GM23338 (cell line): ENCODE measurements around the gene ATP4A.

ENCODE experiments used
- CTCF ChIP-seq, 2 experiments: fragments of 200-600 bp in 1 of 2; sonication (generic) in 1 of 2; conservative IDR thresholded peaks; 2 replicates each; pipeline versions ENCODE4 v1.5.1 to v1.6.1; 2016 to 2017; ENCODE audit warnings: antibody characterized with exemption in 2 of 2, low read depth in 2 of 2, mild to moderate bottlenecking in 2 of 2, moderate library complexity in 1 of 2
- ETS1 ChIP-seq: IDR thresholded peaks from 2 replicates; pipeline ENCODE4 v1.6.1; 2016; ENCODE audit warnings: antibody characterized with exemption
- EZH2 ChIP-seq: fragments of 200-600 bp; sonication (generic); IDR thresholded peaks from one replicate; pipeline ENCODE4 v1.8.0; 2017; ENCODE audit warnings: antibody characterized with exemption, mild to moderate bottlenecking, low read depth; ENCODE audit not compliant: unreplicated experiment
- EZH2phosphoT487 ChIP-seq: fragments of 200-600 bp; sonication (generic); IDR thresholded peaks from one replicate; pipeline ENCODE4 v1.8.1; 2018; ENCODE audit warnings: antibody characterized with exemption; ENCODE audit not compliant: unreplicated experiment
- POLR2AphosphoS5 ChIP-seq: IDR thresholded peaks from 2 replicates; pipeline ENCODE4 v1.6.1; 2016; ENCODE audit warnings: antibody characterized with exemption, low read depth
- REST ChIP-seq: IDR thresholded peaks from one replicate; pipeline ENCODE4 v1.6.1; 2018; ENCODE audit warnings: antibody characterized with exemption; ENCODE audit not compliant: unreplicated experiment
- STAT1 ChIP-seq: IDR thresholded peaks from one replicate; pipeline ENCODE4 v1.6.1; 2016; ENCODE audit warnings: antibody characterized with exemption; ENCODE audit not compliant: unreplicated experiment

- TF ChIP-seq EZH2phosphoT487 = no peak
- TF ChIP-seq STAT1 = no peak
- no peak for TF ChIP-seq CTCF (conservative IDR thresholded peaks at IDR 0.05; ENCODE audit: low read depth in 2 of 2)
- no peak for TF ChIP-seq EZH2
- no peak for TF ChIP-seq ETS1
- TF ChIP-seq REST = no peak
- no peak for TF ChIP-seq POLR2AphosphoS5
These were observed 44.8 kb upstream of the ATP4A start for GRCh38 chr19:35608251-35608650.
